Activated T-cell treated with anti-CD3 and anti-CD28 coated beads for 48 hours (primary cell): ENCODE data around the gene LDB1.

Experiments
- DNase-seq: peaks from one replicate; pipeline ENCODE4 v3.0.0-alpha.2; 2020; ENCODE audit warnings: low read depth

Gene LDB1

GRCh38 chr10:102064503-102064867, 55.7 kb downstream of the LDB1 start:
- no peak for DNase-seq

DNA sequence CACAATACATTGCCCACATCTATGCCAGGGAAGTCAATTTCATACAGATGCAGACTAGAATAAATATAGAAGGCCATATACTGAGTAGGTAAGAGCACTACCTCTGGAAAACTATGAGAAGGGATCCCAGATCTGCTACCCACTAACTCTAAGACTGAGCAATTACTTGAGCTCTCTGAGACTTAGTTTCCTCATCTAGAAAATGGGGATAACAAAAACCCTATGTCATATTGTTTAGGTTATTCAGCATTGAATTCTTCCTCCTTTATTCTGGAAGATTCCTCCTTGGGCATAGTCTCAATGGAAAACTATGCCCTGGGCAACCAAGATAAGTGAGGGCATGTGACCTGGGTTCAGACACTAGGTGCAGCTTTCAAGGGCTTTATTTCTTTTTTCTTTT, 60.2 kb downstream of the LDB1 start:
- DNase-seq: no peak
